ENCODE measurements around the gene AMPD1. TPM values are rescaled to one million over a fixed set of nuclear protein-coding genes. Genes with fewer than 3 reads are reported as not detected.

AMPD1 gene
- total and polyA plus RNA-seq, 2 experiments from 2014 or later, result 0.27 TPM; not detected in 1

DNA sequence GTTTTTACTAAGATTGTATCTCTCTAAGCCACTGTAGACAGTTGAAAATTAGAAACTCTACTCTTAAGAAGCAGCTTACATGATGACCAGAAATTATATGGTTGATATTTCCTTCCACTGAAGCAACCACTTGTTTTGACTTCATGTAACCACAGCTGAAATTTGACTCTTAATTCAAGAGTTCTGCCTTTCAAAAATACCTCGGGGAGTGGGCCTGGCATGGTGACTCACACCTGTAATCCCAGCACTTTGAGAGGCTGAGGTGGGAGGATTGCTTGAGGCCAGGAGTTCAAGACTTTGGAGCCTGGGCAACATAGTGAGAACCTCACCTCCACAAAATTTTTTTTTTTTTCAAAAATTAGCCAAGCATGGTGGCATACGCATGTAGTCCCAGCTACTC lies 4.3 kb downstream of the AMPD1 start:
- H3K4me3 Mint-ChIP-seq, result no peak overlapping the region
- H3K79me2 ChIP-seq (replicated peaks; ENCODE audit: insufficient read depth), result no peaks in the 10 kb centered on the region
- H3K4me3 ChIP-seq, result no peak overlapping the region
- H3K27me3 Mint-ChIP-seq (ENCODE audit: insufficient read depth, low read depth, poor library complexity), result peaks cover 3% of the 10 kb centered on the region
- H3K9me3 Mint-ChIP-seq, result no peaks in the 10 kb centered on the region
- H3K27ac ChIP-seq (ENCODE audit: low read depth), result no peak overlapping the region
- no peak for ATAC-seq
- no peak overlapping the region for H3K4me2 ChIP-seq
- H3K36me3 ChIP-seq (ENCODE audit: insufficient read depth), result no peaks in the 10 kb centered on the region
- H3K4me1 ChIP-seq (ENCODE audit: insufficient read depth), result no peaks in the 10 kb centered on the region
- H3K27me3 ChIP-seq (ENCODE audit: insufficient read depth), result no peaks in the 10 kb centered on the region
- H3K27ac Mint-ChIP-seq, result no peak overlapping the region
- TF ChIP-seq, protein P1, sequence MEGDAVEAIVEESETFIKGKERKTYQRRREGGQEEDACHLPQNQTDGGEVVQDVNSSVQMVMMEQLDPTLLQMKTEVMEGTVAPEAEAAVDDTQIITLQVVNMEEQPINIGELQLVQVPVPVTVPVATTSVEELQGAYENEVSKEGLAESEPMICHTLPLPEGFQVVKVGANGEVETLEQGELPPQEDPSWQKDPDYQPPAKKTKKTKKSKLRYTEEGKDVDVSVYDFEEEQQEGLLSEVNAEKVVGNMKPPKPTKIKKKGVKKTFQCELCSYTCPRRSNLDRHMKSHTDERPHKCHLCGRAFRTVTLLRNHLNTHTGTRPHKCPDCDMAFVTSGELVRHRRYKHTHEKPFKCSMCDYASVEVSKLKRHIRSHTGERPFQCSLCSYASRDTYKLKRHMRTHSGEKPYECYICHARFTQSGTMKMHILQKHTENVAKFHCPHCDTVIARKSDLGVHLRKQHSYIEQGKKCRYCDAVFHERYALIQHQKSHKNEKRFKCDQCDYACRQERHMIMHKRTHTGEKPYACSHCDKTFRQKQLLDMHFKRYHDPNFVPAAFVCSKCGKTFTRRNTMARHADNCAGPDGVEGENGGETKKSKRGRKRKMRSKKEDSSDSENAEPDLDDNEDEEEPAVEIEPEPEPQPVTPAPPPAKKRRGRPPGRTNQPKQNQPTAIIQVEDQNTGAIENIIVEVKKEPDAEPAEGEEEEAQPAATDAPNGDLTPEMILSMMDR (conservative IDR thresholded peaks at IDR 0.05; ENCODE audit: low read depth in 2 of 2), result no peak
- no peak for TF ChIP-seq POLR2AphosphoS5 (IDR thresholded peaks at IDR 0.05; ENCODE audit: low read depth)
- TF ChIP-seq, protein P2, sequence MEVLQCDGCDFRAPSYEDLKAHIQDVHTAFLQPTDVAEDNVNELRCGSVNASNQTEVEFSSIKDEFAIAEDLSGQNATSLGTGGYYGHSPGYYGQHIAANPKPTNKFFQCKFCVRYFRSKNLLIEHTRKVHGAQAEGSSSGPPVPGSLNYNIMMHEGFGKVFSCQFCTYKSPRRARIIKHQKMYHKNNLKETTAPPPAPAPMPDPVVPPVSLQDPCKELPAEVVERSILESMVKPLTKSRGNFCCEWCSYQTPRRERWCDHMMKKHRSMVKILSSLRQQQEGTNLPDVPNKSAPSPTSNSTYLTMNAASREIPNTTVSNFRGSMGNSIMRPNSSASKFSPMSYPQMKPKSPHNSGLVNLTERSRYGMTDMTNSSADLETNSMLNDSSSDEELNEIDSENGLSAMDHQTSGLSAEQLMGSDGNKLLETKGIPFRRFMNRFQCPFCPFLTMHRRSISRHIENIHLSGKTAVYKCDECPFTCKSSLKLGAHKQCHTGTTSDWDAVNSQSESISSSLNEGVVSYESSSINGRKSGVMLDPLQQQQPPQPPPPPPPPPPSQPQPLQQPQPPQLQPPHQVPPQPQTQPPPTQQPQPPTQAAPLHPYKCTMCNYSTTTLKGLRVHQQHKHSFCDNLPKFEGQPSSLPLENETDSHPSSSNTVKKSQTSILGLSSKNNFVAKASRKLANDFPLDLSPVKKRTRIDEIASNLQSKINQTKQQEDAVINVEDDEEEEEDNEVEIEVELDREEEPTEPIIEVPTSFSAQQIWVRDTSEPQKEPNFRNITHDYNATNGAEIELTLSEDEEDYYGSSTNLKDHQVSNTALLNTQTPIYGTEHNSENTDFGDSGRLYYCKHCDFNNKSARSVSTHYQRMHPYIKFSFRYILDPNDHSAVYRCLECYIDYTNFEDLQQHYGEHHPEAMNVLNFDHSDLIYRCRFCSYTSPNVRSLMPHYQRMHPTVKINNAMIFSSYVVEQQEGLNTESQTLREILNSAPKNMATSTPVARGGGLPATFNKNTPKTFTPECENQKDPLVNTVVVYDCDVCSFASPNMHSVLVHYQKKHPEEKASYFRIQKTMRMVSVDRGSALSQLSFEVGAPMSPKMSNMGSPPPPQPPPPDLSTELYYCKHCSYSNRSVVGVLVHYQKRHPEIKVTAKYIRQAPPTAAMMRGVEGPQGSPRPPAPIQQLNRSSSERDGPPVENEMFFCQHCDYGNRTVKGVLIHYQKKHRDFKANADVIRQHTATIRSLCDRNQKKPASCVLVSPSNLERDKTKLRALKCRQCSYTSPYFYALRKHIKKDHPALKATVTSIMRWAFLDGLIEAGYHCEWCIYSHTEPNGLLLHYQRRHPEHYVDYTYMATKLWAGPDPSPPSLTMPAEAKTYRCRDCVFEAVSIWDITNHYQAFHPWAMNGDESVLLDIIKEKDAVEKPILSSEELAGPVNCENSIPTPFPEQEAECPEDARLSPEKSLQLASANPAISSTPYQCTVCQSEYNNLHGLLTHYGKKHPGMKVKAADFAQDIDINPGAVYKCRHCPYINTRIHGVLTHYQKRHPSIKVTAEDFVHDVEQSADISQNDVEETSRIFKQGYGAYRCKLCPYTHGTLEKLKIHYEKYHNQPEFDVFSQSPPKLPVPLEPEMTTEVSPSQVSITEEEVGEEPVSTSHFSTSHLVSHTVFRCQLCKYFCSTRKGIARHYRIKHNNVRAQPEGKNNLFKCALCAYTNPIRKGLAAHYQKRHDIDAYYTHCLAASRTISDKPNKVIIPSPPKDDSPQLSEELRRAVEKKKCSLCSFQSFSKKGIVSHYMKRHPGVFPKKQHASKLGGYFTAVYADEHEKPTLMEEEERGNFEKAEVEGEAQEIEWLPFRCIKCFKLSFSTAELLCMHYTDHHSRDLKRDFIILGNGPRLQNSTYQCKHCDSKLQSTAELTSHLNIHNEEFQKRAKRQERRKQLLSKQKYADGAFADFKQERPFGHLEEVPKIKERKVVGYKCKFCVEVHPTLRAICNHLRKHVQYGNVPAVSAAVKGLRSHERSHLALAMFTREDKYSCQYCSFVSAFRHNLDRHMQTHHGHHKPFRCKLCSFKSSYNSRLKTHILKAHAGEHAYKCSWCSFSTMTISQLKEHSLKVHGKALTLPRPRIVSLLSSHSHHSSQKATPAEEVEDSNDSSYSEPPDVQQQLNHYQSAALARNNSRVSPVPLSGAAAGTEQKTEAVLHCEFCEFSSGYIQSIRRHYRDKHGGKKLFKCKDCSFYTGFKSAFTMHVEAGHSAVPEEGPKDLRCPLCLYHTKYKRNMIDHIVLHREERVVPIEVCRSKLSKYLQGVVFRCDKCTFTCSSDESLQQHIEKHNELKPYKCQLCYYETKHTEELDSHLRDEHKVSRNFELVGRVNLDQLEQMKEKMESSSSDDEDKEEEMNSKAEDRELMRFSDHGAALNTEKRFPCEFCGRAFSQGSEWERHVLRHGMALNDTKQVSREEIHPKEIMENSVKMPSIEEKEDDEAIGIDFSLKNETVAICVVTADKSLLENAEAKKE (CRISPR knock-in tag; IDR thresholded peaks at IDR 0.05), result no peak
- no peak for TF ChIP-seq CREB1 (CRISPR knock-in tag; IDR thresholded peaks at IDR 0.05; ENCODE audit: low read depth)
- no peak for TF ChIP-seq NANOG (IDR thresholded peaks at IDR 0.05; ENCODE audit: borderline replicate concordance)
- TF ChIP-seq STAT1 (IDR thresholded peaks at IDR 0.05; ENCODE audit: unreplicated experiment), result no peak
- TF ChIP-seq JUNB (IDR thresholded peaks at IDR 0.05; ENCODE audit: unreplicated experiment), result no peak
- TF ChIP-seq, protein P3, sequence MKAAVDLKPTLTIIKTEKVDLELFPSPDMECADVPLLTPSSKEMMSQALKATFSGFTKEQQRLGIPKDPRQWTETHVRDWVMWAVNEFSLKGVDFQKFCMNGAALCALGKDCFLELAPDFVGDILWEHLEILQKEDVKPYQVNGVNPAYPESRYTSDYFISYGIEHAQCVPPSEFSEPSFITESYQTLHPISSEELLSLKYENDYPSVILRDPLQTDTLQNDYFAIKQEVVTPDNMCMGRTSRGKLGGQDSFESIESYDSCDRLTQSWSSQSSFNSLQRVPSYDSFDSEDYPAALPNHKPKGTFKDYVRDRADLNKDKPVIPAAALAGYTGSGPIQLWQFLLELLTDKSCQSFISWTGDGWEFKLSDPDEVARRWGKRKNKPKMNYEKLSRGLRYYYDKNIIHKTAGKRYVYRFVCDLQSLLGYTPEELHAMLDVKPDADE (IDR thresholded peaks at IDR 0.05), result no peak
- no peak for TF ChIP-seq ZNF114 (CRISPR knock-in tag; IDR thresholded peaks at IDR 0.05)
- TF ChIP-seq ZNF331 (CRISPR knock-in tag; IDR thresholded peaks at IDR 0.05; ENCODE audit: low read depth), result no peak
- no peak for TF ChIP-seq EZH2 (IDR thresholded peaks at IDR 0.05; ENCODE audit: low read depth, unreplicated experiment)
- TF ChIP-seq, protein P4, sequence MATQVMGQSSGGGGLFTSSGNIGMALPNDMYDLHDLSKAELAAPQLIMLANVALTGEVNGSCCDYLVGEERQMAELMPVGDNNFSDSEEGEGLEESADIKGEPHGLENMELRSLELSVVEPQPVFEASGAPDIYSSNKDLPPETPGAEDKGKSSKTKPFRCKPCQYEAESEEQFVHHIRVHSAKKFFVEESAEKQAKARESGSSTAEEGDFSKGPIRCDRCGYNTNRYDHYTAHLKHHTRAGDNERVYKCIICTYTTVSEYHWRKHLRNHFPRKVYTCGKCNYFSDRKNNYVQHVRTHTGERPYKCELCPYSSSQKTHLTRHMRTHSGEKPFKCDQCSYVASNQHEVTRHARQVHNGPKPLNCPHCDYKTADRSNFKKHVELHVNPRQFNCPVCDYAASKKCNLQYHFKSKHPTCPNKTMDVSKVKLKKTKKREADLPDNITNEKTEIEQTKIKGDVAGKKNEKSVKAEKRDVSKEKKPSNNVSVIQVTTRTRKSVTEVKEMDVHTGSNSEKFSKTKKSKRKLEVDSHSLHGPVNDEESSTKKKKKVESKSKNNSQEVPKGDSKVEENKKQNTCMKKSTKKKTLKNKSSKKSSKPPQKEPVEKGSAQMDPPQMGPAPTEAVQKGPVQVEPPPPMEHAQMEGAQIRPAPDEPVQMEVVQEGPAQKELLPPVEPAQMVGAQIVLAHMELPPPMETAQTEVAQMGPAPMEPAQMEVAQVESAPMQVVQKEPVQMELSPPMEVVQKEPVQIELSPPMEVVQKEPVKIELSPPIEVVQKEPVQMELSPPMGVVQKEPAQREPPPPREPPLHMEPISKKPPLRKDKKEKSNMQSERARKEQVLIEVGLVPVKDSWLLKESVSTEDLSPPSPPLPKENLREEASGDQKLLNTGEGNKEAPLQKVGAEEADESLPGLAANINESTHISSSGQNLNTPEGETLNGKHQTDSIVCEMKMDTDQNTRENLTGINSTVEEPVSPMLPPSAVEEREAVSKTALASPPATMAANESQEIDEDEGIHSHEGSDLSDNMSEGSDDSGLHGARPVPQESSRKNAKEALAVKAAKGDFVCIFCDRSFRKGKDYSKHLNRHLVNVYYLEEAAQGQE (IDR thresholded peaks at IDR 0.05; ENCODE audit: unreplicated experiment), result no peak
- TF ChIP-seq EZH2phosphoT487 (IDR thresholded peaks at IDR 0.05; ENCODE audit: unreplicated experiment), result no peak
- no peaks in the 10 kb centered on the region for H3F3A ChIP-seq (replicated peaks; ENCODE audit: low read depth)
- no peak overlapping the region for H2AFZ ChIP-seq
- H4K20me1 ChIP-seq (replicated peaks; ENCODE audit: insufficient read depth), result 0 out of 2 replicates have a peak, but pooled peaks cover 3% of the 10 kb centered on the region
- no peaks in the 10 kb centered on the region for H3K9me2 ChIP-seq (ENCODE audit: insufficient read depth)
- no peaks in the 10 kb centered on the region for H3K4me1 Mint-ChIP-seq
- DNase-seq (ENCODE audit: low spot score), result no peak
- no peaks in the 10 kb centered on the region for H3K36me3 Mint-ChIP-seq (ENCODE audit: low read depth)
